Mononuclear cell (primary cell): ENCODE results near the gene ABHD10. TPM values are rescaled to one million over a fixed set of nuclear protein-coding genes. Genes with fewer than 3 reads are reported as not detected.
A peak's percentile ranks its signal among the peaks of the same experiment; 100 is the strongest.

Experiments
- H3K27me3 ChIP-seq: 2 replicates; pipeline ENCODE4 v1.6.0; 2011; ENCODE audit warnings: low read length, control low read depth; ENCODE audit not compliant: insufficient read depth
- H3K4me1 ChIP-seq: 2 replicates; pipeline ENCODE4 v1.5.1; 2011; ENCODE audit warnings: mild to moderate bottlenecking, low read length, control low read depth; ENCODE audit not compliant: insufficient read depth
- H3K4me3 ChIP-seq: 2 replicates; pipeline ENCODE4 v1.5.1; 2011; ENCODE audit warnings: mild to moderate bottlenecking, low read length, moderate library complexity
- H3K9me3 ChIP-seq: 2 replicates; pipeline ENCODE4 v1.5.1; 2011; ENCODE audit warnings: low read depth, mild to moderate bottlenecking, control low read depth, low read length
- total RNA-seq: library from RNA; depleted of rRNA; stranded (reverse); fragments of >200 nt; gene quantifications from one replicate; pipeline ENCODE4 v1.2.3, GENCODE V29; 2012

The ABHD10 gene
- 27.3 TPM for total RNA-seq

DNA sequence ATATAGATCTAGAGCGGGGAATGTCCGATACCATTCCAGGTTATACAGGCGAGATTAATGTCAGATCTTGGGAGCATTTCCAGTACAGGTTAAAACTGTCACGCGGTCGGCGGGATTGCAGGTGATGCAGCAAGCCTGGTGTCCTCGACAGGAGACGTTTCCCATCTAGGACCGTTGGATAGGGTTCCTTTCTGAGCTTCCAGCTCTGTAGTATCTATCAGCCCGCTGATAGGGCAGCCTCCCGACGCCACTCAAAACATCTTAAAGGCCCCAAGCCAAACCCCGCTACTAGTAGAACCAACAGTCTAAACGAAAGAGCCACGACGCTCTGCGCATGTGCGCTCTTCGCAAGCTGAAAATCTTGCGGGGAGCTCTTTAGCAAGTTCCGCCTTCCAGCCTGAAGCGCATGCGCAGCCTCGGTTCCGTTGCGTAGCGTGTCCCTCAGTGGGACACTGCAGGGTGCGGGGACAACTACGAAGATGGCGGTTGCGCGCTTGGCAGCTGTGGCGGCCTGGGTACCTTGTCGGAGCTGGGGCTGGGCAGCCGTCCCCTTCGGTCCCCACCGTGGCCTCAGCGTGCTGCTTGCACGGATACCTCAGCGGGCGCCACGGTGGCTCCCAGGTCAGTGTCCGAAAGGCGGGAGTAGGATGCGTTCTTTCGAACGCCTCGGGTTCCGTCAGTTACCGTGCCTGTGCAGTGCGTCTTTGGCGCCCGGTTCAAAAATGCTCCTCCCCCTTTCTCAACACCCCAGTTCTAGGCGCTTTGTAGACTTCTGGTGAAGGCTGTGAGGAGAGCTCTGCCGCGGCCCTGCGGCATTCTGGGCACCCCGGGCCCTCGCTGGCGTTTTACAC is at the start of gene ABHD10:
TSS of gene ABHD10 (plus strand) at position 444 of the 851 bp plus-strand sequence. CDS start at position 480, 36 bp downstream.
- peaks cover 13% of the 10 kb centered on the region for H3K4me1 ChIP-seq
- H3K9me3 ChIP-seq, result no peaks in the 10 kb centered on the region
- H3K4me3 ChIP-seq, result peak within 1 kb of the TSS; percentile 73
- no peaks in the 10 kb centered on the region for H3K27me3 ChIP-seq

DNA sequence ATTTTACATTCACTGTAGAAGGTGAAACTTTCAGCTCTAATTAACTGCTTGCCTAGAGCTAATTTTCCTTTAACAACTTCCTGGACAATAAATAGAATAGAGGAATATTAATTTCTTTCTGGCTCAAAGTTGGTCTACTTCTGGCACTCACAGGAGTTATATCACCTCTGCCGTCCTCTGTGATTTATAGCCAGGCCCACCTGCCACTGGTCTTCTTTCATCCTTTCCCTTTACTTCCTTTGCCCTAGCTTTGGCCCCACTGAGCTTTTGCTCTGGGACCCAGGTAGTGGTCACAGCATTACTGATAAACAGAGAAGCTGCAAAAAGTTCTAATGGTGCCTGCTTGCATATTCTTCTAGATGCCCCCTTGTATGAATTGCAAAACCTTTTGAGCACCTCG is 49.3 kb upstream of the ABHD10 start:
- Histone ChIP-seq H3K4me3 (no peak overlapping the region), H3K4me1 (no peaks in the 10 kb centered on the region), H3K27me3 (no peaks in the 10 kb centered on the region), H3K9me3 (no peaks in the 10 kb centered on the region)

DNA sequence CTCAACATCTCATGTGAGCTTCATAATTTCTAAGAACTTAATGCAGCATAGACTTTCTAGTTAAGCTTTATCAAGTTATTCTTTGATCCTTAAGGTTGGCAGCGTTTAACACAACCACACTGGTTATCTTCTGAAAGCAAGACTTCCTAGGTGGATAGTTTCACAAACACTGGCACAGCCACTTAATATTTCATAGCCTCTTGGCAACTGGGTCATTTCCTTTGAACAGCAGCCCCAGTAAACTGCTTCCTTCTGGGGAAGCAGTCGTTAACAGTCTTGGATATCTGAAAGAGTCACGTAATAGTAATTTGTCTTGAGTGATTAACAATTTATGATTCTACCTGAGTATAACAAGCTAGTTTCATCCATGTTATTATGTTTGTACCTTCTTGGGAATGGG is 45.9 kb upstream of the ABHD10 start:
- H3K9me3 ChIP-seq, result no peaks in the 10 kb centered on the region
- H3K4me3 ChIP-seq, result no peak overlapping the region

DNA sequence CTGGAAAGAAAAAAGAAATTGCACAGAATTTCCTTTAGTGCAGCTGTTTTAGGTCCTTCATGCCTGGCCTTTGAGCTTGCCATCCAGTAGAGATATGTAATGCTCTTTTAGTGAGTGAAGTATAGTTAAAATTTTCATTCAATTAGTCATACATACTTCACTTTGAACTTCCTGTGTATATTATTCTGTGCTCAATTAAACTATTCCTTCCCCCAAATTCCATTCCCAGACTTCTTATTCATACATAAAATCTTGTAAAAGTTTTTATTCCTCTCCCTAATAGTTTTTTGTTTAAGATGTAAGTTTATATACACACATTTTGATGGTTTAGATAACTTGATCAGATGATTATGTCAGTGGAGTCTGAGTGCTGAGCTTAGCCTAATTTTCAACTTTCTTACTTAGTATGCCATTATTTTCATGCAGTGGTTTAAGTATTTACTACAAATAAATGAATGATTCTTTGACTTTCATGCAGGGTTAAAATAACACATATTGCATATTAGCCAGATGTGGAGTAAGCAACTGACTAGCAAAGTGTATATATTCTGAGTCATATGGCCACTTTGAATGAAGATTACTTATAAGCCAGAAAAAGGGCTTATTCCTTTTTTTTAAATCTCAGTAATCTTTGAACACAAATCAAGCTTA is 42.5 kb upstream of the ABHD10 start:
- Histone ChIP-seq H3K4me1 (no peaks in the 10 kb centered on the region), H3K27me3 (no peaks in the 10 kb centered on the region), H3K9me3 (no peaks in the 10 kb centered on the region), H3K4me3 (no peak overlapping the region)

More for the DNA sequence above, 45.9 kb upstream of the ABHD10 start:
- Histone ChIP-seq H3K4me1 (no peaks in the 10 kb centered on the region), H3K27me3 (no peaks in the 10 kb centered on the region)

DNA sequence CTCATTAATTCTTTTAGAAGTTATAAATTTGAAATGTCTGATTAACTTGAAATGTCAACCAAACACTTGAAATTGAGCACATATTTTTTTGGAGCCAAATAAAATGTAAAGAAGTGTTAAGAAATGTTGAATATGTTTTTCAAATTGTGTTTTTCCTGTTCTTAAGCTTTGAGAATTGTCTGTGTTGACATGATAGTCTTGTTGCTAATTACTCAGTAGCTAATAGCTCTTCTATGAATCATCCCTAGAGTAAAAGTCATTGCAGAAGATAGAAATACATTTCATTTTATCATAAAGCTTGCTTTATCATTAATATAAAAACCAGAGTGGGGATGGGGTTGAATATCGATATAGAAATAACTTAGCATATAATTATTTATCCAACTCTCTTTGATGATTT is 41.9 kb upstream of the ABHD10 start:
- Histone ChIP-seq H3K27me3 (no peaks in the 10 kb centered on the region), H3K4me3 (no peak overlapping the region), H3K9me3 (no peaks in the 10 kb centered on the region), H3K4me1 (no peaks in the 10 kb centered on the region)

DNA sequence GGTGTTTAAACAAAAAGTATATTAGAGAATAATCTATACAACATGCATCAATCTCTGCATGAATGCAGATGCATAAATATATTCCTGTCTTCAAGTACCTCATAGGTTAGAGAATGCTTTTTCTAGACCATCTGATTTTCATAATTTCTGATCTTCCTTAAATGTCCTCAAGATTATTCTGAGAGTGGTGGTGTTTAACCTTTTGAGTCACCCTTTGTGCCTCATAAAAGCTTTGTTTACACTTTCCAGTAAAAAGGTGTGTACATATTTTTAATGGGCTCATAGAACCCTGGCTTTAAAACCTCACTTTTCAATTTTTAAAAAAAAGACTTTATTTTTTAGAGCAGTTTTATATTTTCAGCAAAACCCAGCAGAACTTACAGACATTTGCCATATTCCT is 41.0 kb upstream of the ABHD10 start:
- H3K27me3 ChIP-seq, result no peaks in the 10 kb centered on the region
- no peak overlapping the region for H3K4me3 ChIP-seq
- no peaks in the 10 kb centered on the region for H3K4me1 ChIP-seq
- no peaks in the 10 kb centered on the region for H3K9me3 ChIP-seq

DNA sequence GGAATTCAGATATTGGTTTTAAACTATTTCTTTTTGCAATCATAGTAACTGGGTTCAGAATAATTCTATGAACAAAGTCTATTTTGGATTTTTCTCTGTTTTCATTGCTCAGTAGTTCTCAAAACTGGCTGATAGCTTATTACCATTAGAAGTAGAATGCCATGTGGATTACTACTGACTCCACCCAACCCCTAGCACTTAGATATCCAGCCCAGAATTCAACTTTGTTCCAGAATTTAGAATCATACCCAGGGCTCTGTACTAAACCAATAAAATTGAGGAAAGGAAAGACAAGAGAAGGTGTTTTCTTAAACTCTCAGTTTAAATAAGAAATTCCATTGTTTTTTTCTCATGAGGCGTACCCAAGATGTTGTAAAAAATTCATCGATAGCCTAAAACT is 39.0 kb upstream of the ABHD10 start:
- Histone ChIP-seq H3K27me3 (no peaks in the 10 kb centered on the region), H3K4me1 (no peaks in the 10 kb centered on the region), H3K4me3 (no peak overlapping the region), H3K9me3 (no peaks in the 10 kb centered on the region)

DNA sequence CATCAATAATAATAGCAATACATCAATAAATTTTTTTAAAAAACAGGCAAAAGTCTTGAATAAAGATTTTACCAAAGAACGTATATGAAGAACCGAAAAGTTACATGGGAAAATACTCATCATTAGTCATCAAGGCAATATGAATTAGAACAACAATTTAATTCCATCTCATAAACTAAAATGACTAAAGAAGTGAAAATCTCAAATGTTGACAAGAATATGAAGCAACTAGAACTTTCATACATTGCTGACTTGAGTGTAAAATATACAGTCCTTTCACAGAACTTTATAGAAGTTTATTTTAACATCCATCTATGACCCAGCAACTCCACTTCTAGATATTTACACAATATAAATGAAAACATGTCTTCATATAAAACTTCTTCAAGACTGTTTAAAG is 35.3 kb upstream of the ABHD10 start:
- H3K9me3 ChIP-seq, result no peaks in the 10 kb centered on the region
- H3K4me1 ChIP-seq, result no peaks in the 10 kb centered on the region
- H3K27me3 ChIP-seq, result no peaks in the 10 kb centered on the region
- H3K4me3 ChIP-seq, result no peak overlapping the region

DNA sequence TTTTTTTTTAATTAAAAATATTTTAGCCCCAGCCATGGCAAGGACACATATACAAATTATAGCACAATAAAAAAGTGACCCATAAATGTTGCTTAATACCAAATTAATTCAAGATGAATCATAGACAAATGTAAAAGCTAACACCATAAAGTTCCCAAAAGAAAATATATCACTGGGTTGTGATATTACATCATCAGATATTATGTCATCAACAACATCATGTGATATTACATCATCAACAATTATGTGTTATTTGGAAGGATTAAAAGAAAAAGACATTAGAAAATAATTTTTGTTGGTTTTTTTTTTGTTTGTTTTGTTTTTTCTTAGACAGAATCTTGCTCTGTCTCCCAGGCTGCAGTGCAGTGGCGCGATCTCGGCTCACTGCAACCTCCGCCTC is 34.5 kb upstream of the ABHD10 start:
- no peaks in the 10 kb centered on the region for H3K4me1 ChIP-seq

DNA sequence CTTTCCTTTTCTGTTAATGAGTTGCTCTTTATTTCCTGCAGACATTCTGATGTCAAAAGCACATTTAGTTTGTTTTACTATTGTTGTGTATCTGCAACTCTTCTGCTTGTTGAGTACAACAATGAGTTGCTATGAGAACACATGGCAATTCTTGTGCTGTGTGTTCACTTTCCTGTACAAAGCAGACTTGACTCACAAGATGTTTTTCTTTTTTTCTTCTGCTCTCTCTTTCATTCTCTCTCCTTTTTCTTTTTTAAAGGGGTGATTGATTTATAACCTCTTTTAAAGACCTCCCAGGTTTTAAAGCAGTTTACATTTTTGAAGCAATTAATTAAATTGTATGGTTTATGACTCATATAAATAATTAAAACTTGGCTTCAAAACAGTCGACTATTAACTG is 31.6 kb upstream of the ABHD10 start:
- Histone ChIP-seq H3K27me3 (no peaks in the 10 kb centered on the region), H3K4me1 (no peaks in the 10 kb centered on the region), H3K4me3 (no peak overlapping the region), H3K9me3 (no peaks in the 10 kb centered on the region)

More for the DNA sequence above, 34.5 kb upstream of the ABHD10 start:
- no peak overlapping the region for H3K4me3 ChIP-seq
- no peaks in the 10 kb centered on the region for H3K9me3 ChIP-seq
- no peaks in the 10 kb centered on the region for H3K27me3 ChIP-seq

DNA sequence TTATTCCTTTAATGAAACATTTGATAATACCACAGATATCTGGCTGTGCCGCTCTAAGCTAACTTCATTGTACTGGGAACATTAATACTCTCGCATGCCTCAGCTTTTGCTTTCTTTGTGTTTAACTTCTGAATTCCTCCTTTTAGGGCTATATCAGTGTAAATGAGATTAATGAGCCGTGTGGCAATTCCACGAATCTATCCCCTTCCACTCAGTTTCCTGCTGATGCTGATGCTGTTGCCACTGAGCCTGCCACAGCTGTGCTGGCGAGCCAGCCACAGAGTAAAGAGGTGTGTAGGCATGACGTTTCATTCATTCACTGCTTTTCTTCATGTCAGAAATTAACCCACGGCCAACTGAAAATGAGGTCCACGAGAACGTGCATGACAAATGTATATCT is 30.0 kb upstream of the ABHD10 start:
- no peaks in the 10 kb centered on the region for H3K27me3 ChIP-seq
- no peaks in the 10 kb centered on the region for H3K4me1 ChIP-seq
- no peaks in the 10 kb centered on the region for H3K9me3 ChIP-seq
- no peak overlapping the region for H3K4me3 ChIP-seq

DNA sequence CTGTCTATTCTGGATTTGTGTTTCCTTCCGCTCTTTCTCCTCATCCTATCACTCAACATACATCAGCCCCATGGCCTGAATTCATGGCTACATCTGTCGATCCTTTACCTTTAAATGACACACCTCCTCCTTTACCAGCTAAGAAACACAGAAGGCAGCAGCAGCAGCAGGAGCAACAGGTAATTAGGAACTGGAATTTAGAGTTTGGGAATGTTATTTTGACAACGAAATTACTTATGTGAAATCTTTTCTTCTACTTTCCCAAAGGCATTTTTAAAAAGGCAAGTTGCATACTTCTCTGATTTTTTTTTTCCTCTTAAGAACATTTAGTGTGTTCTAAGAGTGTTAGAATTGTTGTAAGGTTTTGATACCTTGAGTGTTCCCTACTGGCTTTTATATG is 29.1 kb upstream of the ABHD10 start:
- H3K9me3 ChIP-seq, result no peaks in the 10 kb centered on the region
- no peaks in the 10 kb centered on the region for H3K27me3 ChIP-seq
- no peaks in the 10 kb centered on the region for H3K4me1 ChIP-seq
- H3K4me3 ChIP-seq, result no peak overlapping the region

DNA sequence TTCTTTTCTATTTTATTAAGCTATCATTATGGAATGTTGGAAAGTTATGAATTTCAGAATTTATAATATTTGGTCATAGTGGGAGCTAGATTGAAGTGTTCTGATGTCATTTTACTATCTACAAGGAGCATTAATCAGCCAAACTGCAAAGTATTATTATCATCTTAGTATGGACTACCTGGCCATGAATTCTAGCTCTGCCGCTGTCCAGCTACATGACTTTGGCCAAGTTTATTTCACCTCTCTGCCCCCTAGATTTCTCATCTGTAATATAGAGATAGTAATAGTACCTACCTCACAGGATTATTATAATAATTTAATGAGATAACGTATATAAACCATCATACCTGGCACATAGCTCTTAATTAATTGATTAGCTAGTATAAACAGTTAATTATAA is 27.8 kb upstream of the ABHD10 start:
- no peaks in the 10 kb centered on the region for H3K27me3 ChIP-seq
- H3K4me3 ChIP-seq, result no peak overlapping the region
- H3K9me3 ChIP-seq, result no peaks in the 10 kb centered on the region
- H3K4me1 ChIP-seq, result no peaks in the 10 kb centered on the region

DNA sequence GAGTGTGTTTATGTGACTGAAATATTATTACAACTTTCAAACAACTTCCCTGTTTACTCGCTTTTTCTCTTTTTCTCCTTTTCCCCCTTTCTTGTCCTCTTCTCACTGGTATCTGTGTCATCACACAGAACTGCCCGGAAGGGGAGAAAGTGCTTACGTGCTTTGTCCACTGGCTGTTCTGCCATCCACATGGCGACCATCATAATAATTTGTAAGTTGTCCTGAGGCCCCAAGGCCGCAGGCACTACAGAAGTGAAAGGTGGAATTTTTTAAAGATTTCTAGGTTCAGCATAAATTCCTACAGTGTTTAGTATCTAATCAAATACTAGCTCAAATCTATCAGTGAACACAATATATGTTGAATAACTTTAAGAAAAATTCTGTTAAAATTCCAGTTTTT is 26.7 kb upstream of the ABHD10 start:
- no peaks in the 10 kb centered on the region for H3K9me3 ChIP-seq

DNA sequence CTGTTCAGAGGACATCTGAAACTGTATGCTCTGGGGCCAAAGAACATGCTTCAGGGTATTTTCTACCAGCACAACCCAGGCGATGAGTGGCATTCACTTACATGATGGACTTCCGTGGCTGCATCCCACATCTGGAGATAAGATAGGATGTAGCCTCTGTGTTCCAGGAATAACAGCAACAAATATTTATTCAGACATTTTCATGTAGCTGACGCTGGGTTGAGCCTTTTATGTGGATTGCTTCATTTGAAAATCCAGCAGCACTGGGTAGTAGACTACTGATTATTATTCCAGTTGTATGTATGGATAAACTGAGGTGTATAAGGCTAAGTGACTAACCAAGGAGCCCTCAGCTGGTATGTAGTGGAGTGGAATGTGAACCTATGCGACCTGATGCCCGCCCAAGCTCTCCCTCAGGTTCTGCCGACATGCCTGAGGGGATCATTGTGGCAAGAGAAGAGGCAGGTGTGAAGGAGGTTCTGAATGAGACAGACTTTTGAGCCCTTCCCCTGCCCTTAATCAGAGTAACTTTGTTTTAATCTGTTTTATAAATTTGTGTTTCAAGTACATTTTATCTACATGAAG is 25.9 kb upstream of the ABHD10 start:
- no peaks in the 10 kb centered on the region for H3K27me3 ChIP-seq
- H3K9me3 ChIP-seq, result no peaks in the 10 kb centered on the region

More for the DNA sequence above, 26.7 kb upstream of the ABHD10 start:
- Histone ChIP-seq H3K27me3 (no peaks in the 10 kb centered on the region), H3K4me3 (no peak overlapping the region), H3K4me1 (no peaks in the 10 kb centered on the region)

More for the DNA sequence above, 25.9 kb upstream of the ABHD10 start:
- H3K4me3 ChIP-seq, result no peak overlapping the region
- no peaks in the 10 kb centered on the region for H3K4me1 ChIP-seq
